MV-4-11 (cell line): Measurements from ENCODE around the gene PLEKHM3.

Experiments used
- DNase-seq: peaks from one replicate; lab custom pipeline; 2025; lab: John Stamatoyannopoulos, UW

The PLEKHM3 gene

DNA sequence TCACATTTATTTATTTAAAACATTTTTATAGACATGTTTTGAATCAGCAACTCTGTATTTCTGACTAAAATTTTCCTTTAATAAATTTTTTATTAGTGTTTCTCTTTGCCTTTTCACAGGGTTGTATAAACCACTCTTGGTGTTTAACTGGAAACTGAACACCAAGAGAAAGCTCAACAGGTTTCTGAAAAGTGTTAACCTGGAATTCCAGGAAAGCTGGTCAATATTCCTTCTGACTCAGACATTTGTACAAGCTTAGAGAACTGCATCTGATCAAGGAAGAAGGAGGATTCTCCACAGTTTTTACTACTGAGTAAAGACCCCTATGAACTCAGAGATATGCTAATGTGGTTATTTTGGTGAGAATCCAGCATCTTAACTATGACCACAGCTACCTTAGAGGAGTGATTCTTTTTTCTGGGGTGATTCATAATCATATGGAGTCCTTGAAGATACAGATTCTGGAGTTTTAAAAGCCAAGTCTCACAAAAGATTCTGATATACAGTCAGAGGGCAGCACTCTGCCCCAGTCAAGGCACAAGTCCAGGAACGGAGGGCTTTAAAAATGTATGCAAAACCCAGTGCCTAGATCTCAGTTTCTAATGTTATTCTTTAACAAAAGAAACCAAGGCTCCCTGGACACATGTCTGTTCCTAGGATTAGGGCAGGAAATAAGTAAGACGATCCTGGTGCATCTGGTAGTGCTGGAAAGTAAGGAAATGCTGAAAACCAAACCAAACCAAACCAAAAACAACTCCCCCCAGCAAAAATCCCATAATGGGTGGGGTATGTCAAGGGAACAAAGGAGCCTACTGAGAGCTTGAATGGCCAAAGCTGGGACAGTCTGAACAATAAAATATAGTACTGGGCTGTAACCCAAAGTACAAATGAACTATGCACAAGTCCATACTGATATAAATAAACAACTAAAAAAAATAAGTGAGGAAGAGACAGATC lies 170.6 kb downstream of the PLEKHM3 start:
- no peak for DNase-seq

DNA sequence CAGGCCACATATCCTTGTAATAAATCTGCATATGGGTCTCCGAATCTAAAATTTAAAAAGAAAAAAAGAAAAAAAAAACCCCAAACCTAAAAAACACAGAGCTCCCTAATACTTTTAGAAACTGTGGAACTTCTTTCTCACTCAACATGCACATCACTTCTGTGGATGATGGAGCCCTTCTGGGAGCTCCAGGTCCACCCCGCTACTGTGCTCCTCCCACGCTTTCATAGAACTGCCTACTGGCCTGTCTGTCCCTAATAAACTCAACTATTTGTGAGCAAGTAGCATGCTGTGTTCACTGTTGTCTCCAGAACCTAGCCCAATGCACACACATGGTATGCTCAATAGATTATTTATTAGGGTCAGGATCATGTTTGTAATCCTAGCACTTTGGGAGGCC lies 172.5 kb downstream of the PLEKHM3 start:
- DNase-seq = no peak

DNA sequence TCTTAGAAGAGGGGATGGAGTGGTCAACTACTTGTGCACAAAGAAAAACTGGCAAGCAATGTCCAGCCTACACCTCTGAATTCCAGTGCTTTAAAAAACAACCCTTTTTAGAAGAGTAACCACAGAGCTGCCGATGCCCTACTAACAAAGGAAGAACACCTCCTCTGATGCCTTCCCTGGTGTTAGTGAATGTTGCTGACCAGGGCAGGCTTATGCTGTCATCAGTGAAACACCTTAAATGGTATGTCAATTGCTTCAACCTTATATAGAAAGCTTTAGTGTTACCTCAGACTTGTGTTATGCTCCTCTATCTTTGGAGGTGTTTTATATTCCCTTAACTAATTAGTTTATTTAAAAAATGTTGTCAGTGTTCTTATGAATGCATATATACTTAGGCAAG lies 175.9 kb downstream of the PLEKHM3 start:
- no peak for DNase-seq

DNA sequence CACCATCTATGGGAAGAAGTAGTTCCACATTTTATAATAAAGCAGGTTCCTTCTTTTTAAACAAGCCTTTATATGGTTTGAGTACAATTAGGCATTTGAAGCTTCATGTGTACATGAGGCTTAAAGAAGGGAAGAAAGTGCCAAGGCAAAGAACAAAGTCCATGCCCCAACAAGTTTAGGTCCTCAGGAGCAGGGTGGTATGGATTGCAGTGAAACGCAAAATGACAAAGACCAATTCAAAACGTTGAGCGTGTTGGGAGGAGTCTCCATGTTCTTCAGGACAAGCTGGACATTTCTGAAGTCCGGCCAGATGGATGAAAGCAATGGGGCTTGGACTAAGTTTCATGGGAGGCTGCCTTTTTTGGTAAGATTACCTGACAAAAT lies 176.8 kb downstream of the PLEKHM3 start:
- no peak for DNase-seq

DNA sequence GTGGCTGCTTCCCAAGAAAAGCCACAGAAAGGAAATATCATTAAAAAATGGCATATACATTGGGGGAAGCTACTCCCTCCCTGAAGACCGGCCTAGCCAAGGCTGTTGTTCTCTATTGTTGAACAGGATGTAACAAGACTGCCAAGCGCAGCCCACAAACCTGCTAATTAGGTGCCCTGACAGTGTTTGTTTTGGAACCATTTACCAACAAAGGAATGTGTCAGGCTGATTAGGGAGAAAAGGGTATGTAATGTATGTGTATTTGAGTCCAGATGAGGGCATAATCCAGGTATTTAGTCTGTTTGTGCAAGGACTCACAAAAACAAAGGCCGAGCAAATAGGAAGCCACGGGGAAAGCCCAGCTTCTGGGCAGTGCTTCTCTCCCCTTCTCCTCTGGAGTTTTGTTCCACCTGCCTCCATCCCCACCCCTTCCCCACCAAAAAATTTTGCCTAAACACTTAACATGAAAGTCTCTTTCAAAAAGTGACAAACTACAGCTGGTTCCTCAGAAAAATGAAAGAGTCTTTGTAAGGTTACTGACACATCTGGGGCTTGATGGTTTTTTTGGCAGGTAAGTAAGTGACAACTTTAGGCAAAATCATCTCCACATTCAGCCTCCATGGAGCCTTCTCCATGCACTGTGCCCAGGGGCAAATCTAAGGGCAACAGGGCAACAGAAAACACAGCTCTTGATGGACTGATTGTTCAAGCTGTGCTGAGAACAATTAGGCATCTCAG lies 177.4 kb downstream of the PLEKHM3 start:
- DNase-seq = no peak

DNA sequence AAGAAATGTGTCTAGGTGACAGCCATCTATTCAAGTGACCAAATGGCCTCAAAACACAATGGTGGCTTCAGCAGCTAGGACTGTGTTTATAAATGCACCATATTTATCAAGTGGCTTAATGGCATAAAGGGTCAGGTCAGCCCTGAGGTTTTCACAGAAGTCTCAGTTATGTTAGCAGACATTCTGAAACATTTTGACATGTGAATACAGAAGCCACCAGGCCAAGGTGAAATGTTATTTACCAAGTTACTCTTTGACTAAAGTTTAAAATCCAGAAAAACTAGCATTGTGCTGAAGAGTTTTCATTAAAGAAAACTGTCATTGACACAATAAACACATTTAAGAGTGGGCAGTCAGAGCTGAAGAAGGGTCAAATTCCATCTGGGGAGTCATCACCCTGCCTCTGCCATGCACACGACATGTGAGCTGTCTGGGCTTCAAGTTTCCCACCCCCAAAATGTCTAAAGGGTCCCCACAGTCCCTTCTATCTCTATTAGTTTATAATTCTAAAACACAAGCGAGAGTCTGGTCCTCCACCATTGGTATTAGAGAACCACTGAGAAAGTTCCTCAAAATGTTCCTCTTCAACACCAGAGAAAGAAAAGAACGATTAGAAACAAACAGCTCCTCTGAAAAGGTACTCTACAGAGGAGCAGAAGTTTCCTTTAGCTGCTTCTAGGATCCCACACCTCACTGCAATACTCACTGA lies 178.1 kb downstream of the PLEKHM3 start:
- no peak for DNase-seq

DNA sequence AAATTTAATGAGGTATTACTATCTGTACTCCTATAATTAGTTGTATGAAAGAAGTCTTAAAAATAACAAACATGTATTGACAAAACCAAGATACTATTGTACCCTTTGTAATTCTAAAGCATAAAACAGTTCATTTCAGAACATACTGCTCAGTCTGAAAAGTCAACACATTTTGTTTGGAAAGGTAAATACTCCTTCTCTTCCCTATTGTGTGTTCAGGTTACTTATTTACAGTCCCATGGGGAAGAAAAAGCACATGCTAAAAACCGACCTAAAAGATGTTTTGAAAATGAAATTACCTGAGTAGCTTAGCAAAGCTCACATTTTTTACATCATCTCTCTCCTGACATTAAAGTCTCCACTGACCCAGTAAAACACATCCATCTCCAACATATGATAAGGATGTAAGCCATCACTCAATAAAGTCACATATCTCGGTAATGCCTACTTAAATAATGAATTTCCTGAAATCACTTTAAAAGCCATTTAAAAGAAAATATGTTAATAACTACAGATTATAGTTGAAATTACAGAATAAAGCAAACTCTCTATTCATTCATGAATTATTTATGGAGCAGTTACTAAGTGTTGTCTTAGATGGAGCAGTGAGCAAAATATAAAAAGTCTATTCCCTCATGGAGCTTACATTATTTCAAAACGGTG lies 180.0 kb downstream of the PLEKHM3 start:
- no peak for DNase-seq

DNA sequence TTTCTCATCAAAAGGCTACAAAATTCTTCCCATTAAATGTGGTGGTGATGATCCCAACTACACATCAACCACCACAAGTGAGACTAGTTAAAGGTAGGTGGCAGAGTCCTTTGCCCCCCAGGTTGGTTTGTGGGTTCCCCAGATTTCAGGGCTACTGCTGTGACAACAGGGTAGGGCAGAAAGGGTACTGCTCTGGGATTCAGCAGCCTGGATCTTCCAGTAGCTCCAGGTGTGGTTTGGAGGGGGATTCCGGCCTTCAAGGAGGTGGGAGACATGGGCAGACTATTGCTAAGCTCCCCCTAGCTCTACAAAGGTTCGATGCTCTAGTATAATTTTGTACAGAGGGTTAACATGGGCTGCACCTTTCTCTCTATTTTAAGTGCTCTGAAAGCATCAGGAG lies 180.7 kb downstream of the PLEKHM3 start:
- DNase-seq = no peak

DNA sequence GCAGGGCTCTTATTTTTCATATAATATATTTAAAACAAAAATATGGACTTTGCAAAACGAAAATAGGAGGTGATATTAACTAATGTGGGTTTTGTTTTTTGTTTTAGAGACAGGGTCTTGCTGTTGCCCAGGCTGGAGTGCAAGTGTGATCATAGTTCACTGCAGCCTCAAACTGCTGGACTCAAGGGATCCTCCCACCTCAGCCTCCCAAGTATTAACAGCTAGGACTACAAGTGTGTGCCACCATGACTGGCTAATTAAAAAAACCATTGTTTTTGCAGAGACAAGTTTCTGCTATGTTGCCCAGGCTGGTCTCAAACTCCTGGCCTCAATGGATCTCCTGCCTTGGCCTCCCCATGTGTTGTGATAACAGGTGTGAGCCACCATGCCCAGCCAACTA lies 185.2 kb downstream of the PLEKHM3 start:
- DNase-seq = no peak

DNA sequence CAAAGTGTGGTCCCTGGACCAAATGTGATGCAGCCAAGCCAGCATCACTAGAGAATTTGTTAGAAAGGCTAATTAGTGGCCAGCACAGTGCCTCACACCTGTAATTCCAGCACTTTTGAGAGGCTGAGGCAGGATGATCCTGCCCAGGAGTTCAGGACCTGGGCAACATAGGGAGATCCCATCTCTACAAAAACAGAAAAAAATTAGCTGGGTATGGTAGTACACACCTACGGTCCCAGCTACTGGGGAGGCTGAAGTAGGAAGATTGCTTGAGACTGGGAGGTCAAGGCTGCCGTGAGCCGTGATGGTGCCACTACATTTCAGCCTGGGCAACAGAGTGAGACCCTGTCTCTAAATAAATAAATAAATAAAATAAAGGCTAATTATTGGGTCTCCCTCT lies 185.8 kb downstream of the PLEKHM3 start:
- no peak for DNase-seq

DNA sequence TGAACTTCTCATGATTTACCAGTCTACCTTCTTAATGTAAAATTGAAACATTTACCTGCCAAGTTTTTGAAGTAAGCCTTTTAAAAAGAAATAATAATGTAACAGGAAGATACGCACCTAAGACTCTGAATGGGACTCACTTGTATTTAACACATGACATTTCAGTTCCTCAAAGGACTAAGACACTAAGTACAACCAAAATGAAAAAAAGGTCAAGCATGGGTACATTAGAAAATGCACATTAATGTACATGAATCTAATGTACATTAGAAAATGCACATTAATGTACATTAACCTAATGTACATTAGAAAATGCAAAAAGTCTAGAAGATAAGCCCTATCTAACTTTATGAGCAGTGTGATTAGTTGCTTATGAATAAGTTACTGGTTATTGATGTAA lies 186.3 kb downstream of the PLEKHM3 start:
- no peak for DNase-seq

DNA sequence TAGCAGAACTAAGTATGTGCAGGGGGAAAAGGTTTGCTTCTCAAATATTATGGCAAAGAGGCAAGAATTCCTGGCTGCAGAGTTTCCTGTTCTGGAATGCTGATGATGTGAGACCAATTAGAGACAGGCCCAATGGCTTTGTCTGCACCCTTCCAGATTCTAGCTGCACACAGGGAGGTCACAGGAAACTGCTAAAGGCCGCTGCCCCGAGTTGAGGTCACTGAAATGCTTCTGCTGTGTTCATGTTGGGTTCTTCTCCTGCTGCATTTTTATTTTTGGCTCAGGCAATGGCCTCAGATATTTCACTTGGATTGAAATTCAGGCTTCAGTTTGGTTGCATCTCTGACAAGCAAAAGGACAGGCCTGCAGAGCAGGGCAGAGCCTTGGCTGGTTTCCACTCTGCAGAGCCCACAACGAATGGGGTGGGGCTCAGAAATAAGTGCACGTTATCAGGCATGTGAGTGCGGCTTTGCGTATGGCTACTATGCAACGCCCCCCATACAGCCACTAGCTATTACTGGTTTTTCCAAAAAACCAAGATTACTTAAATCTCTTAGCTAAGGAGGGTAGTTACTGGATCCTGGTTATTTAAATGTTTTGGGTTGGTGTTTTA lies 188.7 kb downstream of the PLEKHM3 start:
- DNase-seq = no peak

DNA sequence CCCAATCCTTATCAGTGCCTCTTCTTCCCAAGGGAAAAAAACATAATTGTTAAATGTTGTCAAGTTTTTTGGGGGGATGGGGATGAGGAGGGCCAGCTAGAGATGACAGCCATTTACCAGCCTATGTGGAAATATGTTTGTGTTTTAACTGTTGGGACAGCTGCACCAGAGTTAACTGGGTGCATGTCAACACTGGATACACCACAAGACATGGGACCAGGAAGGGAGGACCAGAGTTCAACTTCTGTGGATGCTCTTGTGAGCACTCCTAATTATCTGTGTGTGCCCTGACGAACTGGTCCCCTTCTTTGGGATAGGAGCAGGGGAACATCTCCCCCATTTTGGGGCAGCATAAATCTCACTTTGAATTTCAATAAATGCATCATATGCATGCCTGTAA lies 189.5 kb downstream of the PLEKHM3 start:
- DNase-seq = peak; percentile 6

DNA sequence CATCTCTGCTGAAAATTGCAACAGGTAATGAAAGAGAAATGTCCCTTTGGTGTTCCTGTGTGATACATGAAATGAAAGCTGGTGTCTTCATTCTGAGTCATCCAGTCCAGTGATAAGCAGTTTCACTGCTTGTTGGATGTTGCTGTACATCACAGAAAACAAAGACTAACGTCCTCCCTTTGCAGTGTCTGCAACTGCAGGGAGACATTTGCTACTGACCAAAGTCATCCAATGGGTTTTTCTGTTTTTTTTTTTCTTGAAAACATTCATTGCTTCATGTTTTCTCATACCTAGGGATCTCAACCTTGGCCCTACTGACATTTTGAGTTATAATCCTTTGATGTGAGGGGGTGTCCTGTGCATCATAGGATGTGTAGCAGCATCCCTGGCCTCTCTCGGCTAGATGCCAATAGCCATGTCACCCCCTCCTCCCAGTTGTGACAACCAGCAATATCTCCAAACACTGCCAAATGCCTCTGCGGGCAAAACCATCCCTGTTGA lies 192.0 kb downstream of the PLEKHM3 start:
- DNase-seq = peak; percentile 10

DNA sequence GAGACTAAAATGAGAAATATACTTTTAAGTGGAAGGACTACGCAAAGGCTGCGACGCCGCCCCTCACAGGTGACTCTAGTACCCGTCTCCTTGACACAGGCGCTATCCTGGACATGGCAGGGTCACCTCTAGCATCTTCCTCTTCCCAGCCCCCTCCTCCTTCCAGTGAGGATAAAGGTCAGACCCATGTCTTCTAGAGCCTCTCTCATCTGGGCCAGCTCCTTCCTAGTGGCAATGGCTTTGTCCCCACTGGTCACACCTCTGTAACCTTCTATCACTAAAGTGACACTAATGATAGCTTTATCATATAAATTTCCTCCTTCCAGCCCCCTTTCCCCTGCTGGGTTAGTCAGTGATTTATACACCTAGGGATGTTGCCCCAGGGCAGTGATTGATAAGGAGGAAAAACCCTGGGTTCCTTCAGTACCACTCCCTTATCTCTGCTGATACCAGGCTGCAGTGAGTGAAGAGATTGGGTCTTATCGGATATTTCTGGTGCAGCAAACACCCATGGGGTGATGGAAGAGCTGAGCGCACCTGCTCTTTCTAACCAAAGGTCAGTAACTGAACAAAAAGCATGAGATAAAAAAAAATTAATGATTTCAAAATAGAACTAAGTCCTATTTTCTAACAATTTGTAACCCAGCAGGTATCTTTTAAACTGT lies 193.6 kb downstream of the PLEKHM3 start:
- no peak for DNase-seq

DNA sequence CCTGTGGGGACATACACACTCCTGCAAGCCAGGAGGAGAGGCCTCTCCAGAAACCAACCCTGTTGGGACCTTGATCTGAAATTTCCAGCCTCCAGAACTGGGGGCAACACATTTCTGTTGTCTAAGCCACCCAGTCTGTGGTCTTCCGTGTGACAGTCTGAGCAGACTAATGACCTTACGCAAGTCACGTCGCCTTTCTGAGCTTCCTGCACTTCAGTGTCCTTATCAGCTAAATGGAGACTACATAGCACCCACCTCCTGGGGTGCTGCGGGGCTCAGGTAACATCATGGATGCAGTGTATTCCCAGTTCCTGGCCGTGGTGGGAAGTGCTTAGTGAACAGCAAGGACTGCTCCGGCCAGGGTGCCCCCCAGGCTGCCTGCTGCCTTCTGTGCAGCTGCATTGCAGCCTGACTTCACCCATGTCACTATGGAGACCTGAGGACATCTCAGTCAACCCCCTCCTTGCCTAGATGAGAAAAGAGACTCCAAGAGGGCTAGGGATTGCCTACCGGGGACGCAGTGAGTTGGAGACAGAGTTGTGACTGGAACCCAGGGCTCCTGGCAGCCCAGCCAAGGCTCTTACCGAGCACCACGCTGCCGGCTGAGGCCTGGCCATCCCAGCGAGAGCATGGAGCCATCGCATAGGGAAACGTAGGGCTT lies 194.4 kb downstream of the PLEKHM3 start:
- peak; percentile 21 for DNase-seq

DNA sequence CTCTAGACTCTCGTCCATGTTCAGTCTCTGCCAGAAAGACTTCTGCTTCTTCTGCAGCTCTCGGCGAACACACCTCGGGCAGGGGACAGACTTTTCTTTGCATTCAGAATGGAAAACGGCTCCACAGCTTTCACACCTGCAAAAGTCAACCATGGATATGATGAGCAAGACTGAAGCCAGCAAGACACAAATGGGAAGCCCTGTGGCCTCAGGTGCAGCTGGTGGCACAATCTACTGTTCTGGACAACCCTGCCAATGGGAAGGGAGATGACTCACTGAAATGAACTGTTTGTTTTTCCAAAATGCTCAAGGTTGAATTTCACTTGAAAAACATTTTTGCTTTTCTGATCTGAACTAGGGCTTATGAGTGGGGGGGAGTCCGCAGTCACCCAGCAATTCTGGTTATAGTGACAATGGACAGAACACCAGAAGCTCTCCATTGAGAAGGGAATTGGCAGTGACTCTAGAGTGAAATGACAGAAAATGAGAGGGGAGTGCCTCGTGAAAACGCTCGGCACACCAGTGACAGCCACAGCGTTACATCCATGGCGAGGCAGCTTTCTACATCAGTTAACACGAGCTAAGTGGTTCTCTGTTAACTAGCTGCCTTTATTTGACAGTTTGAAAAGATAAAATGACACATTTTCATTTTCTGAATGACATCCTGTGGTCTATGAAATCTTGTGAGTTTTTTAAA lies 196.8 kb downstream of the PLEKHM3 start:
- no peak for DNase-seq

DNA sequence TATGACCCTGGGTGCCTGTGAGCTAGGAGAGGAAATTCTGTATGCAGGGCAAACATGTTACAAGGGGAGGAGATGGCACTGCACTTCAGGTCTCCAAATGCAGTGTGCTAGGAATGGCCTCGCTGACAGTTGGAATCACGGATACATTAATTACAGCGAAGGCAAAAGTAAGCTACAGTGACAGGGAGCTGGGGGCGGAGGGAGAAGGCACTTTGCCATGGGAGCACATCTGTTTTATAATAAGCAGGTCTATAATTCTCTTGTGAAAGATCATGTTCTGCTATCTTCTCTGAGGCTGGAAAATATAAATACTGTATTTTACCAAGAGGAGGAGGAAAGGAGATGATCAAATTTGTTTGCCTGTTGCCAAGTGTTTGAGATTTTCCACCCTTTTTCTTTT lies 199.3 kb downstream of the PLEKHM3 start:
- no peak for DNase-seq

DNA sequence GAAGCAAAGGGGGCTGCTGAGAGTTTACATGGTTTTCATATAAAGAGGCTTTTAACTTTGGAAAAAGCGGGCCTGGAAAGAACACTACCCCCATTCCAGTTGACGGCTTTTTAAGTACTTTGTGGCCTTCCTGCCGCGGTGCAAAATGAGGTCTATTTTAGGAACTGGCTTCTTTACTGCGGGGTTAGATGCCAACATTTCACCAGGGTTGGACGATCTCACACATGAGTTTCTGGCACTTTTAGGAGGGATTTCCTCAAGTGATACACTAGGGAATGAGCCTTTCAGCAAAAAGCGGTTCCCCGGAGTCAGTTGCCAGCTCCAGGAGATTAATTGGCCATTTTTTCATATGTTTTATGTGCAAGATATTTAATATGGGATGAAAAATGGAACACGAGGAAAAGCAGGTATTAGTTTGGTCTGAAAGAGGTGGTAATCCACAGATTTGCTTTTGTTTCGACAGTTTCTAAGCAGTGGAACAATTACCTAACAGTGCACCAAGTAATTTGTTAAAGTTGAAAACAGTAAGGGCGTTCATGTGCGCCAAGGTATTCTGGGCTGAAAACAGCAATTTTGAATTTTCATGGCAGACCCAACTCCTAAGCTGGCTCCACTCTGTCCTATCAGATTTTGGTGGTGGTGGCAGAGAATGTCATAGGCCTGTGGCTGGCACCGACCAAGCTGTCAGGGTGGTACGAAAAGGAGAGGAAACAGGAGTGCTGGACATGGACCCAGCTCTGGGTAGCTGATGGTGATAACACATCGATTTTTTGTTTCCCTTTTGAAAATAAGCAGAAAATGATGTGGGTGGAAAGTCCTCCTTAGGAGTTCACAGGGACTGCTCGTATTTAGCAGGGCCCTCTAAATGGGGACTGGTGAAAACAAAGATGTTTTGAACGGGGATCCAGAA lies 200.0 kb downstream of the PLEKHM3 start:
- no peak for DNase-seq
